ENCODE data around the gene KIAA0586. TPM values are rescaled to one million over a fixed set of nuclear protein-coding genes. Genes with fewer than 3 reads are reported as not detected.

KIAA0586 gene
- total and polyA plus RNA-seq, 2 donors (not counting 3 experiments of a cell fraction or from before 2014, with no cell fraction given) = 7.4 to 25.9 TPM

GRCh38 chr14:58535044-58535443 is 107.5 kb downstream of the KIAA0586 start:
- Histone ChIP-seq H3K9ac (replicated peaks; ENCODE audit: extremely low read depth, insufficient read depth, low read length) (no peak overlapping the region), H3K27ac (ENCODE audit: insufficient read depth, low read depth, low read length) (peak overlapping the region; percentile 57), H3K4me2 (ENCODE audit: insufficient read depth, low read length) (peak overlapping the region; percentile 51), H3K4me3 (replicated peaks in 1 of 3; ENCODE audit: insufficient read depth in 1 of 3, low read depth in 1 of 3, low read length in 3 of 3) (no peak overlapping the region), H4K20me1 (replicated peaks; ENCODE audit: control insufficient read depth, extremely low read depth, insufficient read depth, low read length) (no peaks in the 10 kb centered on the region), H3K4me1 (ENCODE audit: control insufficient read depth, extremely low read depth, insufficient read depth, low read length) (peaks cover 24% of the 10 kb centered on the region), H3K9me1 (replicated peaks; ENCODE audit: control insufficient read depth, extremely low read depth, insufficient read depth, low read length) (no peaks in the 10 kb centered on the region), H3K27me3 (ENCODE audit: control insufficient read depth in 2 of 2, insufficient read depth in 2 of 2, low read length in 2 of 2) (no peaks in the 10 kb centered on the region), H3K79me2 (ENCODE audit: control insufficient read depth, insufficient read depth, low read length) (no peaks in the 10 kb centered on the region), H3K36me3 (ENCODE audit: control insufficient read depth in 2 of 2, extremely low read depth in 1 of 2, insufficient read depth in 2 of 2, low read length in 2 of 2) (no peaks in the 10 kb centered on the region), H3K9me3 (replicated peaks; ENCODE audit: control insufficient read depth, insufficient read depth, low read length) (no peaks in the 10 kb centered on the region), H2AFZ (ENCODE audit: low read depth, low read length) (peak overlapping the region; percentile 57)
- intact Hi-C loops (cut with micrococcal nuclease) (no loop called here), dilution Hi-C loops (cut with MboI; ENCODE audit: extremely low pct_ligation_motif_present, low sequenced_read_pairs) (no loop called here)
- no peak for TF ChIP-seq JUN (IDR thresholded peaks at IDR 0.05; ENCODE audit: borderline replicate concordance, insufficient read depth, insufficient read length, low read depth)
- no peak for TF ChIP-seq MYC (IDR thresholded peaks at IDR 0.05; ENCODE audit: low read depth, low read length)
- no peak for TF ChIP-seq FOS (IDR thresholded peaks at IDR 0.05; ENCODE audit: borderline replicate concordance, insufficient read depth, low read length)
- no peak for TF ChIP-seq EZH2 (IDR thresholded peaks at IDR 0.05; ENCODE audit: borderline replicate concordance, low read depth, low read length, severe bottlenecking)
- no peak for TF ChIP-seq POLR2A (IDR thresholded peaks at IDR 0.05; ENCODE audit: low read depth, low read length)
- TF ChIP-seq POLR2AphosphoS5 (IDR thresholded peaks at IDR 0.05; ENCODE audit: insufficient read depth, low read depth, low read length) = no peak
- TF ChIP-seq GATA2 (IDR thresholded peaks at IDR 0.05; ENCODE audit: insufficient read depth, insufficient read length, low read depth, low read length) = no peak
- TF ChIP-seq CTCF (IDR thresholded peaks at IDR 0.05; ENCODE audit: extremely low read depth in 1 of 2, insufficient read depth in 1 of 2, low read depth in 1 of 2, low read length in 2 of 2) = no peak
- TF ChIP-seq, protein P1, sequence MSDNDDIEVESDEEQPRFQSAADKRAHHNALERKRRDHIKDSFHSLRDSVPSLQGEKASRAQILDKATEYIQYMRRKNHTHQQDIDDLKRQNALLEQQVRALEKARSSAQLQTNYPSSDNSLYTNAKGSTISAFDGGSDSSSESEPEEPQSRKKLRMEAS (IDR thresholded peaks at IDR 0.05; ENCODE audit: insufficient read depth, insufficient read length) = no peak
- ChIA-PET POLR2A (no interaction called here), CTCF (interaction anchor here (1.1 to 2.3 kb wide), 5 partner anchors 16 to 34 kb away, joined by 3 to 8 read pairs (median 4); no protein-coding TSS in a partner anchor)
- peak; percentile 61 for DNase-seq (ENCODE audit: low read depth, low spot score)
- BruUV-seq (replicated peaks) = no TSS peak
- FAIRE-seq = peak; percentile 62
